ENCODE results near the gene ELP5.

The ELP5 gene

DNA sequence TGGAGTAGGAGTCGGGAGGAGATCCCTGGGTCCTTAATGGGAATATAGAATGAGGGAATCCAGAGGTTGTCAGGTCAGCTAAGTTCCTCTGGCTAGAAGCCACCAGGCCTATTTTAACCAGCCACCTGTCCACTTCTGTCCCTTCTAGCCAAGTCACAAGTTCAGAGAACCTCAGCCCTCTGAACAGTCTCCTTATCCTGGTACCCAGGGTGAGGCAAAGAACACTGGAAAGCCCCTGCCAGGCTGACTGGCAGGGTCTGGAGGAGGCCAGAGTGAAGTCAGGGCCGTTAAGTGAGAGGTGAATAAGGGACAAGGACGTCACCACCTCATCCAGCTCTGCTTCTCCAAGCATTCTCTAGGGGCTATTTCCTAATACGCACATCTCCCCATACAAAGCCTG, 3.2 kb upstream of the ELP5 start:
- no peaks in the 10 kb centered on the region for H3K36me3 ChIP-seq (ENCODE audit: control insufficient read depth, insufficient read depth, low read length)
- H3K27ac ChIP-seq = no peak overlapping the region
- H3K9ac ChIP-seq = no peak overlapping the region
- peaks cover 20% of the 10 kb centered on the region for H3K4me1 ChIP-seq
- no peak overlapping the region for H2AFZ ChIP-seq
- H3K4me2 ChIP-seq (ENCODE audit: low read length) = no peak overlapping the region
- H3K9me3 ChIP-seq (ENCODE audit: control insufficient read depth, low read length) = no peaks in the 10 kb centered on the region
- no peaks in the 10 kb centered on the region for H3K27me3 ChIP-seq (ENCODE audit: control insufficient read depth, insufficient read depth, low read length)
- H3K4me3 ChIP-seq (ENCODE audit: low read depth, low read length) = no peak overlapping the region
- peaks cover 46% of the 10 kb centered on the region for H3K79me2 ChIP-seq
- TF ChIP-seq, protein P1, sequence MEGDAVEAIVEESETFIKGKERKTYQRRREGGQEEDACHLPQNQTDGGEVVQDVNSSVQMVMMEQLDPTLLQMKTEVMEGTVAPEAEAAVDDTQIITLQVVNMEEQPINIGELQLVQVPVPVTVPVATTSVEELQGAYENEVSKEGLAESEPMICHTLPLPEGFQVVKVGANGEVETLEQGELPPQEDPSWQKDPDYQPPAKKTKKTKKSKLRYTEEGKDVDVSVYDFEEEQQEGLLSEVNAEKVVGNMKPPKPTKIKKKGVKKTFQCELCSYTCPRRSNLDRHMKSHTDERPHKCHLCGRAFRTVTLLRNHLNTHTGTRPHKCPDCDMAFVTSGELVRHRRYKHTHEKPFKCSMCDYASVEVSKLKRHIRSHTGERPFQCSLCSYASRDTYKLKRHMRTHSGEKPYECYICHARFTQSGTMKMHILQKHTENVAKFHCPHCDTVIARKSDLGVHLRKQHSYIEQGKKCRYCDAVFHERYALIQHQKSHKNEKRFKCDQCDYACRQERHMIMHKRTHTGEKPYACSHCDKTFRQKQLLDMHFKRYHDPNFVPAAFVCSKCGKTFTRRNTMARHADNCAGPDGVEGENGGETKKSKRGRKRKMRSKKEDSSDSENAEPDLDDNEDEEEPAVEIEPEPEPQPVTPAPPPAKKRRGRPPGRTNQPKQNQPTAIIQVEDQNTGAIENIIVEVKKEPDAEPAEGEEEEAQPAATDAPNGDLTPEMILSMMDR (IDR thresholded peaks at IDR 0.05) = no peak

DNA sequence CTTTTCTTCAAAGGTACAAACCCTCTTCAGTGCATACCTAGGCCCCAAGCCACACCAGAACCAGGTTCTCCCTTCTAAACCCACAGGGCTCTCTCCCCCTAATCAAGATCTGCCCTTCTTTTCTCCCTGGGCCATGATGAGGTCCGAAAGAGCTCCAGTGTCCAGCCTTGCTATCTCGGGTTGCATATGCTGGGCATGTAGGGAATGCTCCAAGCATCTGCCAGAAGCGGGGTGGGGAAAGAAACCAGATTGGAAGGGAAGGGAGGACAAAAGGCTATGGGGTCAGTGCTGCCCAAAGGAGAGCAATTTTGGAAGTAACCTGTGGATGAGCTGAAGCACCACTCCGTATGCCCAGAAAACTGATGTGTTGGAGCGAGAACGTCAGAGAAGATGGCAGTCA, 2.8 kb upstream of the ELP5 start:
- no peak overlapping the region for H3K4me3 ChIP-seq (ENCODE audit: low read depth, low read length)
- H3K4me2 ChIP-seq (ENCODE audit: low read length) = no peak overlapping the region
- H3K36me3 ChIP-seq (ENCODE audit: control insufficient read depth, insufficient read depth, low read length) = no peaks in the 10 kb centered on the region
- H3K27ac ChIP-seq = no peak overlapping the region
- no peak overlapping the region for H2AFZ ChIP-seq
- peaks cover 20% of the 10 kb centered on the region for H3K4me1 ChIP-seq
- H3K79me2 ChIP-seq = peaks cover 48% of the 10 kb centered on the region
- H3K9ac ChIP-seq = no peak overlapping the region
- no peaks in the 10 kb centered on the region for H3K9me3 ChIP-seq (ENCODE audit: control insufficient read depth, low read length)
- TF ChIP-seq, protein P1 (IDR thresholded peaks at IDR 0.05) = no peak
- no peaks in the 10 kb centered on the region for H3K27me3 ChIP-seq (ENCODE audit: control insufficient read depth, insufficient read depth, low read length)

DNA sequence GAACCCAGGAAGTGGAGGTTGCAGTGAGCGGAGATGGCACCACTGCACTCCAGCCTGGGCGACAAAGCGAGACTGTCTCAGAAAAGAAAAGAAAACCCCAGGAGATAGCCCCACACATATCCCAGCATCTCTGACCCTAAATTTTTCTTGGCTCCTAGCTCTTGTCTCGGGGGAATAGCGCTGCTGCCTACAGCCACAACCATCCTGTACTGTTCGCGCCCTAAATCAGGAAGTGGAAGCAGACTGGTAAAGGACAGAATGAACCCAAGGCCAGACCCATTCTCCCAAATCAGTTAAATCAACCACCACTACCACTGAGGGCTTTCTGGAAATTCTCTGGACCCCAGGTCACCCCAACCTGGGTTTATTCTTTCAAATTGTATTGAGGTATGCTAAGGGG, 2.2 kb upstream of the ELP5 start:
- peak overlapping the region; percentile 95 for H3K4me2 ChIP-seq (ENCODE audit: low read length)
- H3K79me2 ChIP-seq = peaks cover 50% of the 10 kb centered on the region
- TF ChIP-seq, protein P1 (IDR thresholded peaks at IDR 0.05) = no peak
- no peaks in the 10 kb centered on the region for H3K36me3 ChIP-seq (ENCODE audit: control insufficient read depth, insufficient read depth, low read length)
- H3K27ac ChIP-seq = no peak overlapping the region
- peaks cover 20% of the 10 kb centered on the region for H3K4me1 ChIP-seq
- H3K27me3 ChIP-seq (ENCODE audit: control insufficient read depth, insufficient read depth, low read length) = no peaks in the 10 kb centered on the region
- no peaks in the 10 kb centered on the region for H3K9me3 ChIP-seq (ENCODE audit: control insufficient read depth, low read length)
- no peak overlapping the region for H3K9ac ChIP-seq
- peak overlapping the region; percentile 89 for H3K4me3 ChIP-seq (ENCODE audit: low read depth, low read length)
- H2AFZ ChIP-seq = no peak overlapping the region

DNA sequence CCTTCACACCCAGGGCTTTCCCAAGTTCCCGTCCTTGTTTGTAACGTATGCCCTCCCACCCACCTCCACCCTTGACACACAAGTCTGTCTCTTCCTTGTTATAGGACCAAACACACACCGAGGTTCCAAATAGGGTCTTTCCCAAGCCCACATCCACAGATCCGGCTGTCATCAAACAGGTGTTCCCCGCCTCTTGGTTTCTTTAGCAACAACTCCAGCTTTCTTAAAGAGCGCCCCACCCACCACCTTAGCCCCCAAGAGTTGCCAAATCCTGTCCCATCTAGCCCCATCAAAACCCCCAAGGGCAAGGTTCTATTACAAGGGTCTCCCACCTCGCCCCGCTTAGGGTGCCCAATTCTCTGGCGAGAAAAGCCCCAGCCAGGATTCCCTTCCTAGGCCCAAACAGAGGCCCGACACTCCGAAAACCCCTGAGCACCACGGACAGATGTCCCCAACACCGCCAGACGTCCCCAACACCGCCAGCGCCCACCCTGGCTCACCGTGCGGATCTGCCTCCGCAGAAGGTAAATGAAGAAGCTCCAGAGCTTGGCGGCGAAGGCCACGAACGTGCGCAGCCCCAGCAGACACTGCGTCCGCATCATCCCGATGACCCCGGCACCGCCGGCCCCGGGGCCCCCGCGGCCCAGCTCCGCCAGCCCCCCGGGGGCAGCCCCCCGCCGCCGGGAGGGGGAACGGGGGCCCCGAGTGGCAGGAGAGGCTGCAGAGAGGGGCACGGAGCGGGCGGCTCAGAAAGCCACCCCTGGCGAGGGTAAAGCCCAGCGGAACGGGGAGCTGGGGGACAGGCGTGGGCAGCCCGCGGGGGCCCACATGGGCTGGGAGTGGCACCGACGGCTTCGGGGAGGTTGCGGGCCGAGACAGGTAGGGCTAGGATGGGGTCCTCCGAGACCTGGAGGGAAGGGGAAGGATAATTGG, 1.1 kb upstream of the ELP5 start:
- peak overlapping the region; percentile 61 for H2AFZ ChIP-seq
- TF ChIP-seq, protein P1 (IDR thresholded peaks at IDR 0.05) = no peak
- peaks cover 20% of the 10 kb centered on the region for H3K4me1 ChIP-seq
- H3K9me3 ChIP-seq (ENCODE audit: control insufficient read depth, low read length) = no peaks in the 10 kb centered on the region
- no peaks in the 10 kb centered on the region for H3K36me3 ChIP-seq (ENCODE audit: control insufficient read depth, insufficient read depth, low read length)
- peak overlapping the region; percentile 21 for H3K9ac ChIP-seq
- peaks cover 50% of the 10 kb centered on the region for H3K79me2 ChIP-seq
- H3K27ac ChIP-seq = peak overlapping the region; percentile 94
- H3K4me2 ChIP-seq (ENCODE audit: low read length) = peak overlapping the region; percentile 95
- H3K4me3 ChIP-seq (ENCODE audit: low read depth, low read length) = peak overlapping the region; percentile 89
- H3K27me3 ChIP-seq (ENCODE audit: control insufficient read depth, insufficient read depth, low read length) = no peaks in the 10 kb centered on the region
